ENCODE data around the gene DNAH7. TPM values are rescaled to one million over a fixed set of nuclear protein-coding genes. Genes with fewer than 3 reads are reported as not detected.
"Not testable (repeated sequence)": the region's sequence is repeated elsewhere in the genome, so short reads cannot be mapped to it uniquely, and the experiment has no call there.

DNAH7 gene
- polyA plus RNA-seq, 1 experiment = 1.2 TPM

DNA sequence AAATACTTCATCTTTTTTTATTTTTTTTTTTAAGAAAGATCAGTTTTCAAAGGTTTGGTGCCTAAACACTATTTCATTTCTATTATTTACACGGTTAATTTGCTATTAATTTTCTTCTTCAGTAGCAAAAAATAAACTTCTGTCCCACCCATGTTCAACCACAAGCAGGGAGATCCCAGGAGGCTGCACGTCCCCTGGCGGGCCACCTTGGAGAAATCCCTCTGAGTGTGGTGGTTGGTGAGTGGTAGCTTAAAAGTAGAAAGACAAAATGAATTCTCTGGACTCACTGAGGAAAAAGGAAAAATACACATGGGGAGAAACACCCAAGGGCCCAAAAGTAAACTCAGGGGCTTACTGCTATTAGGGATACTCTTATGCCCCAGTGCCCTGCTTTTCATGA is 143.5 kb downstream of the DNAH7 start:
- no peaks in the 10 kb centered on the region for H3K27me3 ChIP-seq (ENCODE audit: control insufficient read depth, insufficient read depth, low read length)
- ChIA-PET POLR2A (no interaction called here), CTCF (interaction anchor here (1.0 kb wide), 1 partner anchor 13 kb away, joined by 3 read pairs; no protein-coding TSS in a partner anchor)
- no peaks in the 10 kb centered on the region for H3K9me3 ChIP-seq (ENCODE audit: control insufficient read depth, insufficient read depth, low read length)
- H3K27ac ChIP-seq (ENCODE audit: low read depth, low read length) = no peak overlapping the region
- H3K4me3 ChIP-seq (ENCODE audit: low read depth, low read length) = no peak overlapping the region
- no peak for DNase-seq (ENCODE audit: low read depth, low spot score)
- TF ChIP-seq, protein P1, sequence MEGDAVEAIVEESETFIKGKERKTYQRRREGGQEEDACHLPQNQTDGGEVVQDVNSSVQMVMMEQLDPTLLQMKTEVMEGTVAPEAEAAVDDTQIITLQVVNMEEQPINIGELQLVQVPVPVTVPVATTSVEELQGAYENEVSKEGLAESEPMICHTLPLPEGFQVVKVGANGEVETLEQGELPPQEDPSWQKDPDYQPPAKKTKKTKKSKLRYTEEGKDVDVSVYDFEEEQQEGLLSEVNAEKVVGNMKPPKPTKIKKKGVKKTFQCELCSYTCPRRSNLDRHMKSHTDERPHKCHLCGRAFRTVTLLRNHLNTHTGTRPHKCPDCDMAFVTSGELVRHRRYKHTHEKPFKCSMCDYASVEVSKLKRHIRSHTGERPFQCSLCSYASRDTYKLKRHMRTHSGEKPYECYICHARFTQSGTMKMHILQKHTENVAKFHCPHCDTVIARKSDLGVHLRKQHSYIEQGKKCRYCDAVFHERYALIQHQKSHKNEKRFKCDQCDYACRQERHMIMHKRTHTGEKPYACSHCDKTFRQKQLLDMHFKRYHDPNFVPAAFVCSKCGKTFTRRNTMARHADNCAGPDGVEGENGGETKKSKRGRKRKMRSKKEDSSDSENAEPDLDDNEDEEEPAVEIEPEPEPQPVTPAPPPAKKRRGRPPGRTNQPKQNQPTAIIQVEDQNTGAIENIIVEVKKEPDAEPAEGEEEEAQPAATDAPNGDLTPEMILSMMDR (IDR thresholded peaks at IDR 0.05; ENCODE audit: low read depth, low read length) = no peak

- H3K9me3 ChIP-seq (ENCODE audit: control insufficient read depth, insufficient read depth, low read length) = no peaks in the 10 kb centered on the region
- no peaks in the 10 kb centered on the region for H3K27me3 ChIP-seq (ENCODE audit: control insufficient read depth, insufficient read depth, low read length)
- CTCF ChIA-PET = interaction anchor here (0.6 to 1.9 kb wide), 2 partner anchors 14 to 530 kb away, joined by 4 read pairs; no protein-coding TSS in a partner anchor
- TF ChIP-seq, protein P1 (IDR thresholded peaks at IDR 0.05; ENCODE audit: low read depth, low read length) = no peak
- no peak overlapping the region for H3K27ac ChIP-seq (ENCODE audit: low read depth, low read length)
- DNase-seq (ENCODE audit: low read depth, low spot score) = no peak
- no peak overlapping the region for H3K4me3 ChIP-seq (ENCODE audit: low read depth, low read length)
- POLR2A ChIA-PET = no interaction called here
These were observed 144.7 kb downstream of the DNAH7 start for GRCh38 chr2:195923889-195924288.

- H3K27ac ChIP-seq (ENCODE audit: low read depth, low read length); H3K4me3 ChIP-seq (ENCODE audit: low read depth, low read length); H3K9me3 ChIP-seq (ENCODE audit: control insufficient read depth, insufficient read depth, low read length); POLR2A ChIA-PET; H3K27me3 ChIP-seq (ENCODE audit: control insufficient read depth, insufficient read depth, low read length); DNase-seq (ENCODE audit: low read depth, low spot score): not testable (repeated sequence)
- CTCF ChIA-PET = interaction anchor here (1.1 kb wide), 1 partner anchor 21 kb away, joined by 4 read pairs; no protein-coding TSS in a partner anchor
These were observed 151.5 kb downstream of the DNAH7 start for GRCh38 chr2:195917021-195917600.

GRCh38 chr2:195912079-195912478 is 156.6 kb downstream of the DNAH7 start:
- POLR2A ChIA-PET = no interaction called here
- no peak overlapping the region for H3K27ac ChIP-seq (ENCODE audit: low read depth, low read length)
- TF ChIP-seq, protein P1 (IDR thresholded peaks at IDR 0.05; ENCODE audit: low read depth, low read length) = no peak
- H3K27me3 ChIP-seq (ENCODE audit: control insufficient read depth, insufficient read depth, low read length) = no peaks in the 10 kb centered on the region
- peaks cover 2% of the 10 kb centered on the region; the same call in 1 of the 2 replicates for H3K9me3 ChIP-seq (ENCODE audit: control insufficient read depth, insufficient read depth, low read length)
- H3K4me3 ChIP-seq (ENCODE audit: low read depth, low read length) = no peak overlapping the region
- CTCF ChIA-PET = interaction anchor here (1.0 kb wide), 1 partner anchor 27 kb away, joined by 3 read pairs; no protein-coding TSS in a partner anchor
- DNase-seq (ENCODE audit: low read depth, low spot score) = no peak

GRCh38 chr2:195910570-195910969 is 158.1 kb downstream of the DNAH7 start:
- Histone ChIP-seq H3K27me3 (ENCODE audit: control insufficient read depth, insufficient read depth, low read length) (no peaks in the 10 kb centered on the region), H3K4me3 (ENCODE audit: low read depth, low read length) (no peak overlapping the region), H3K9me3 (ENCODE audit: control insufficient read depth, insufficient read depth, low read length) (no peaks in the 10 kb centered on the region), H3K27ac (ENCODE audit: low read depth, low read length) (no peak overlapping the region)
- ChIA-PET CTCF (interaction anchor here (1.9 kb wide), 1 partner anchor 28 kb away, joined by 5 read pairs; no protein-coding TSS in a partner anchor), POLR2A (no interaction called here)
- no peak for DNase-seq (ENCODE audit: low read depth, low spot score)
- TF ChIP-seq, protein P1 (IDR thresholded peaks at IDR 0.05; ENCODE audit: low read depth, low read length) = no peak
